A673 (cell line): Measurements from ENCODE around the gene SYNE3. TPM values are rescaled to one million over a fixed set of nuclear protein-coding genes. Genes with fewer than 3 reads are reported as not detected.

Source experiments
- BruUV-seq: library from RNA; stranded (reverse); fragments of 400-500 nt; replicated peaks from 2 replicates; lab custom pipeline; 2021; lab: Mats Ljungman, UMichigan
- CTCF ChIA-PET: fragments of 300-600 bp; sonication (Branson Sonifier 250); formaldehyde crosslinking; loops from one replicate; lab custom pipeline; 2022; ENCODE audit warnings: antibody characterized with exemption; lab: Charles Lee
- POLR2A ChIA-PET: fragments of 300-600 bp; sonication (Branson Sonifier 250); formaldehyde crosslinking; loops from one replicate; lab custom pipeline; 2022; ENCODE audit warnings: antibody characterized with exemption; ENCODE audit not compliant: low non-redundant PET; lab: Charles Lee
- DNase-seq: peaks from one replicate; pipeline ENCODE4 v3.0.0-alpha.2; 2015; ENCODE audit warnings: low spot score
- H3K27ac ChIP-seq: fragments of 200-600 bp; sonication (generic); 2 replicates; pipeline ENCODE4 v1.5.1; 2016; ENCODE audit warnings: mixed run types, low read depth, mild to moderate bottlenecking, mixed read lengths, antibody characterized with exemption, low read length; ENCODE audit not compliant: poor library complexity, severe bottlenecking
- H3K27me3 ChIP-seq: fragments of 200-600 bp; sonication (generic); replicated peaks from 2 replicates; pipeline ENCODE4 v1.6.1; 2017; ENCODE audit warnings: mixed run types, low read depth, mild to moderate bottlenecking, mixed read lengths, antibody characterized with exemption, low read length; ENCODE audit not compliant: insufficient read depth, poor library complexity
- H3K36me3 ChIP-seq: fragments of 200-600 bp; sonication (generic); 2 replicates; pipeline ENCODE4 v1.6.1; 2016; ENCODE audit warnings: mixed run types, mild to moderate bottlenecking, mixed read lengths, antibody characterized with exemption, low read length; ENCODE audit not compliant: insufficient read depth, poor library complexity, severe bottlenecking
- H3K4me1 ChIP-seq: fragments of 200-600 bp; sonication (generic); 2 replicates; pipeline ENCODE4 v1.6.1; 2017; ENCODE audit warnings: mixed run types, mild to moderate bottlenecking, mixed read lengths, antibody characterized with exemption, low read length; ENCODE audit not compliant: insufficient read depth, poor library complexity, severe bottlenecking
- H3K4me3 ChIP-seq: fragments of 200-600 bp; sonication (generic); 2 replicates; pipeline ENCODE4 v1.5.1; 2016; ENCODE audit warnings: low read depth, mixed run types, mild to moderate bottlenecking, mixed read lengths, low read length; ENCODE audit not compliant: poor library complexity, severe bottlenecking
- H3K9me3 ChIP-seq: fragments of 200-600 bp; sonication (generic); 2 replicates; pipeline ENCODE4 v1.6.1; 2016; ENCODE audit warnings: mixed run types, low read depth, mild to moderate bottlenecking, mixed read lengths, antibody characterized with exemption, low read length; ENCODE audit not compliant: poor library complexity, severe bottlenecking
- CTCF ChIP-seq: fragments of 300-800, 200-600 bp; sonication (generic); conservative IDR thresholded peaks from 2 replicates; pipeline ENCODE4 v1.5.1; 2017; ENCODE audit warnings: low read depth, mild to moderate bottlenecking, antibody characterized with exemption, low read length, moderate library complexity, mixed read lengths
- EZH2 ChIP-seq: fragments of 200-600 bp; sonication (generic); IDR thresholded peaks from 2 replicates; pipeline ENCODE4 v1.6.1; 2017; ENCODE audit warnings: borderline replicate concordance, low read depth, mild to moderate bottlenecking, mixed read lengths, antibody characterized with exemption, low read length; ENCODE audit not compliant: poor library complexity, severe bottlenecking
- intact Hi-C: fragments of 100-400 bp; cut with micrococcal nuclease; formaldehyde crosslinking; loops from one replicate; pipeline ENCODE4 v1.10.0; 2022; ENCODE audit not compliant: unreplicated experiment
- total RNA-seq: library from RNA; stranded (reverse); gene quantifications from 2 replicates; pipeline ENCODE4 v1.2.3, GENCODE V29; 2021

Gene SYNE3
- total RNA-seq, 1 experiment from 2014 or later, result 6.4 TPM

- no peaks in the 10 kb centered on the region for H3K27me3 ChIP-seq
- H3K9me3 ChIP-seq, result no peaks in the 10 kb centered on the region
- no peaks in the 10 kb centered on the region for H3K4me1 ChIP-seq
- no peak for DNase-seq
- no TSS peak for BruUV-seq
- no peak overlapping the region for H3K27ac ChIP-seq
- POLR2A ChIA-PET, result no interaction called here
- no peaks in the 10 kb centered on the region for H3K36me3 ChIP-seq
- CTCF ChIA-PET, result no interaction called here
- H3K4me3 ChIP-seq, result no peak overlapping the region
- intact Hi-C loops, result no loop called here
- TF ChIP-seq CTCF (no peak), EZH2 (no peak)
These were observed 41.4 kb upstream of the SYNE3 start for GRCh38 chr14:95557832-95558231.

- H3K4me3 ChIP-seq, result no peak overlapping the region
- BruUV-seq, result no TSS peak
- POLR2A ChIA-PET, result no interaction called here
- no peaks in the 10 kb centered on the region for H3K36me3 ChIP-seq
- H3K4me1 ChIP-seq, result no peaks in the 10 kb centered on the region
- no peaks in the 10 kb centered on the region for H3K9me3 ChIP-seq
- TF ChIP-seq EZH2, result no peak
- no peak for TF ChIP-seq CTCF
- no peak for DNase-seq
- CTCF ChIA-PET, result no interaction called here
- H3K27ac ChIP-seq, result no peak overlapping the region
- H3K27me3 ChIP-seq, result no peaks in the 10 kb centered on the region
- intact Hi-C loops, result no loop called here
These were observed 40.8 kb upstream of the SYNE3 start for GRCh38 chr14:95557291-95557690.

GRCh38 chr14:95555053-95555452, 38.6 kb upstream of the SYNE3 start:
- CTCF ChIA-PET, result interaction anchor here (0.6 kb wide), 1 partner anchor 55 kb away, joined by 3 read pairs; no protein-coding TSS in a partner anchor
- Histone ChIP-seq H3K36me3 (no peaks in the 10 kb centered on the region), H3K9me3 (no peaks in the 10 kb centered on the region), H3K27ac (no peak overlapping the region), H3K4me1 (no peaks in the 10 kb centered on the region), H3K4me3 (no peak overlapping the region), H3K27me3 (no peaks in the 10 kb centered on the region)
- POLR2A ChIA-PET, result no interaction called here
- no peak for TF ChIP-seq EZH2
- no peak for TF ChIP-seq CTCF
- intact Hi-C loops, result no loop called here
- BruUV-seq, result no TSS peak
- no peak for DNase-seq
